ENCODE results near the gene ZSWIM8. TPM values are rescaled to one million over a fixed set of nuclear protein-coding genes. Genes with fewer than 3 reads are reported as not detected.
"Not testable (repeated sequence)": the region's sequence is repeated elsewhere in the genome, so short reads cannot be mapped to it uniquely, and the experiment has no call there.

Gene ZSWIM8
- total RNA-seq, 1 experiment from 2014 or later, result 59.1 TPM

DNA sequence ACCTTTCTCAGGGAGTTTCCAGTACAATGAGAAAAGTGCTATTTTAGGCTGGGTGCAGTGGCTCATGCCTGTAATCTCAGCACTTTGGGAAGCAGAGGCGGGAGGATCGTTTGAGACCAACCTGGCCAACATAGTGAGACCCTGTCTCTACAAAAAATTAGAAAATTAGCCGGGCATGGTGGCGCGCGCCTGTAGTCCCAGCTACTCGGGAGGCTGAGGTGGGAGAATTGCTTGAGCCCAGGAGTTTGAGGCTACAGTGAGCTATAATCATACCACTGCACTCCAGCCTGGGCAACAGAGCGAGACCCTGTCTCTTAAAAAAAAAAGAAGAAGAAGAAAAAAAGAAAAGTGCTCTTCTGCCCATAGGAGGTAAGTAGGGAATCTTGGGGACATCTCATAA, 10.6 kb downstream of the ZSWIM8 start:
- DNase-seq (ENCODE audit: low spot score); CTCF ChIA-PET; H3K4me1 Mint-ChIP-seq; ATAC-seq; H3K9me3 Mint-ChIP-seq; H3K27me3 Mint-ChIP-seq (ENCODE audit: low read depth); H3K27ac Mint-ChIP-seq; H3K4me3 Mint-ChIP-seq: not testable (repeated sequence)
- POLR2A ChIA-PET, result interaction anchor here (0.6 kb wide), 1 partner anchor 140 kb away, joined by 4 read pairs; no protein-coding TSS in a partner anchor
- peaks cover 37% of the 10 kb centered on the region for H3K36me3 Mint-ChIP-seq
- peak; percentile 6; the same call in 1 of the 2 replicates for TF ChIP-seq ZNF121 (CRISPR knock-in tag; IDR thresholded peaks at IDR 0.05)

DNA sequence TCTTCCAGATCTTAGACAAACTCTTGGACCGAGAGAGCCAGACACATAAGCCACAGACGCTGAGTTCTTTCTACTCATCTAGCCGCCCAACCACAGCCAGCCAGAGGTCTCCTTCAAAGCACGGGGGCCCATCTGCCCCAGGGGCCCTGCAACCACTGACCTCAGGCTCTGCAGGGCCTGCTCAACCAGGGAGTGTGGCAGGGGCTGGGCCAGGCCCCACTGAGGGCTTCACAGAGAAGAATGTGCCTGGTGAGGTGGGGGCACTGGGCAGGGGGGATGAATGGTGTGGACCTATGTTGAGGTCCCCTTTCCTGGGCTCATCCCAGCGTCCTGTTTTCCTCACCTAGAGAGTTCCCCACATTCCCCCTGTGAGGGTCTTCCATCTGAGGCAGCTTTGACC, 11.4 kb downstream of the ZSWIM8 start:
- no peak overlapping the region for H3K4me3 Mint-ChIP-seq
- TF ChIP-seq NFE2L1 (CRISPR knock-in tag; IDR thresholded peaks at IDR 0.05) (no peak), CREM (CRISPR knock-in tag; IDR thresholded peaks at IDR 0.05) (no peak)
- DNase-seq (ENCODE audit: low spot score), result no peak
- ChIA-PET CTCF (no interaction called here), POLR2A (no interaction called here)
- peaks cover 35% of the 10 kb centered on the region for H3K36me3 Mint-ChIP-seq
- no peaks in the 10 kb centered on the region for H3K27me3 Mint-ChIP-seq (ENCODE audit: low read depth)
- ATAC-seq, result no peak
- no peaks in the 10 kb centered on the region for H3K9me3 Mint-ChIP-seq
- H3K27ac Mint-ChIP-seq, result no peak overlapping the region
- H3K4me1 Mint-ChIP-seq, result no peaks in the 10 kb centered on the region

DNA sequence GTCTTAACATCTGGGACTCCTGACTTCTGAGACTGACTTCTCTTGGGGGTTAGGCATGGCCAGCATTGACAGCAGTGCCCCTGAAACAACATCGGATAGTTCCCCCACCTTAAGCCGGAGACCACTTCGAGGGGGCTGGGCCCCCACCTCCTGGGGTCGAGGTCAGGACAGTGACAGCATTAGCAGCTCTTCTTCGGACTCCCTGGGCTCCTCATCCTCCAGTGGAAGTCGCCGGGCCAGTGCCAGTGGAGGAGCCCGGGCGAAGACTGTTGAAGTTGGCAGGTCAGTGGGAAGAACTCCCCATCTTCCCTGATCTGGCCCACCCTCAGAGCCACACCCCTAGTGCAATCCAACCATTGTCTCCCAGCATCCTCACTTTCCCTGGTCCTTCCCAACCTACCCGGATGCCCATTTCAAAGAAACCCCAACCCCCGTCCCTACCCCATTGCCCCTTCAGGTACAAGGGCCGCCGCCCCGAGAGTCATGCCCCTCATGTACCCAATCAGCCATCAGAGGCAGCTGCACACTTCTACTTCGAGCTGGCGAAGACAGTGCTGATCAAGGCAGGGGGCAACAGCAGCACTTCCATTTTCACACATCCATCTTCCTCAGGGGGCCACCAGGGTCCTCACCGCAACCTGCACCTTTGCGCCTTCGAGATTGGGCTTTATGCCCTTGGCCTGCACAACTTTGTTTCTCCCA, 12.1 kb downstream of the ZSWIM8 start:
- Mint-ChIP-seq H3K27me3 (ENCODE audit: low read depth) (no peaks in the 10 kb centered on the region), H3K4me3 (no peak overlapping the region), H3K27ac (no peak overlapping the region), H3K9me3 (no peaks in the 10 kb centered on the region), H3K4me1 (no peaks in the 10 kb centered on the region), H3K36me3 (peaks cover 39% of the 10 kb centered on the region)
- no peak for ATAC-seq
- TF ChIP-seq NR1H2 (CRISPR knock-in tag; IDR thresholded peaks at IDR 0.05), result no peak
- TF ChIP-seq SP1 (CRISPR knock-in tag; conservative IDR thresholded peaks at IDR 0.05), result no peak
- TF ChIP-seq, protein P1, sequence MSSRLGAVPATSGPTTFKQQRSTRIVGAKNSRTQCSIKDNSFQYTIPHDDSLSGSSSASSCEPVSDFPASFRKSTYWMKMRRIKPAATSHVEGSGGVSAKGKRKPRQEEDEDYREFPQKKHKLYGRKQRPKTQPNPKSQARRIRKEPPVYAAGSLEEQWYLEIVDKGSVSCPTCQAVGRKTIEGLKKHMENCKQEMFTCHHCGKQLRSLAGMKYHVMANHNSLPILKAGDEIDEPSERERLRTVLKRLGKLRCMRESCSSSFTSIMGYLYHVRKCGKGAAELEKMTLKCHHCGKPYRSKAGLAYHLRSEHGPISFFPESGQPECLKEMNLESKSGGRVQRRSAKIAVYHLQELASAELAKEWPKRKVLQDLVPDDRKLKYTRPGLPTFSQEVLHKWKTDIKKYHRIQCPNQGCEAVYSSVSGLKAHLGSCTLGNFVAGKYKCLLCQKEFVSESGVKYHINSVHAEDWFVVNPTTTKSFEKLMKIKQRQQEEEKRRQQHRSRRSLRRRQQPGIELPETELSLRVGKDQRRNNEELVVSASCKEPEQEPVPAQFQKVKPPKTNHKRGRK (CRISPR knock-in tag; IDR thresholded peaks at IDR 0.05; ENCODE audit: borderline replicate concordance), result no peak
- TF ChIP-seq FOXJ3 (CRISPR knock-in tag; IDR thresholded peaks at IDR 0.05; ENCODE audit: borderline replicate concordance), result no peak
- TF ChIP-seq HMGA2 (CRISPR knock-in tag; IDR thresholded peaks at IDR 0.05), result no peak
- TF ChIP-seq ZNF317 (CRISPR knock-in tag; IDR thresholded peaks at IDR 0.05; ENCODE audit: borderline replicate concordance, low read depth), result no peak
- TF ChIP-seq PRDM15 (CRISPR knock-in tag; IDR thresholded peaks at IDR 0.05), result no peak
- no peak for TF ChIP-seq ETV6 (CRISPR knock-in tag; IDR thresholded peaks at IDR 0.05)
- no peak for TF ChIP-seq TEAD1 (CRISPR knock-in tag; IDR thresholded peaks at IDR 0.05)
- no peak for TF ChIP-seq ESRRA (CRISPR knock-in tag; IDR thresholded peaks at IDR 0.05; ENCODE audit: borderline replicate concordance)
- no peak for TF ChIP-seq TP53 (CRISPR knock-in tag; IDR thresholded peaks at IDR 0.05)
- no peak for TF ChIP-seq TEAD4 (CRISPR knock-in tag; IDR thresholded peaks at IDR 0.05)
- TF ChIP-seq SOX15 (CRISPR knock-in tag; IDR thresholded peaks at IDR 0.05), result no peak
- TF ChIP-seq EMX1 (CRISPR knock-in tag; IDR thresholded peaks at IDR 0.05), result no peak
- TF ChIP-seq USF2 (CRISPR knock-in tag; IDR thresholded peaks at IDR 0.05), result no peak
- no peak for TF ChIP-seq KAT7 (CRISPR knock-in tag; IDR thresholded peaks at IDR 0.05; ENCODE audit: borderline replicate concordance)
- no peak for TF ChIP-seq NR2C2 (CRISPR knock-in tag; IDR thresholded peaks at IDR 0.05)
- no peak for TF ChIP-seq ATF1 (CRISPR knock-in tag; IDR thresholded peaks at IDR 0.05)
- no peak for TF ChIP-seq ZBTB43 (CRISPR knock-in tag; IDR thresholded peaks at IDR 0.05)
- no peak for TF ChIP-seq ZMAT4 (CRISPR knock-in tag; IDR thresholded peaks at IDR 0.05)
- ChIA-PET CTCF (no interaction called here), POLR2A (no interaction called here)
- DNase-seq (ENCODE audit: low spot score), result no peak

Data from WTC11 (cell line).